HG02642 (cell line): ENCODE data around the gene EFHC1.

Experiments used
- ATAC-seq: cut with Tn5 transposase; IDR thresholded peaks from one replicate; pipeline ENCODE4 v1.9.1; 2021; ENCODE audit warnings: mild to moderate bottlenecking; ENCODE audit not compliant: unreplicated experiment, poor library complexity

EFHC1 gene

DNA sequence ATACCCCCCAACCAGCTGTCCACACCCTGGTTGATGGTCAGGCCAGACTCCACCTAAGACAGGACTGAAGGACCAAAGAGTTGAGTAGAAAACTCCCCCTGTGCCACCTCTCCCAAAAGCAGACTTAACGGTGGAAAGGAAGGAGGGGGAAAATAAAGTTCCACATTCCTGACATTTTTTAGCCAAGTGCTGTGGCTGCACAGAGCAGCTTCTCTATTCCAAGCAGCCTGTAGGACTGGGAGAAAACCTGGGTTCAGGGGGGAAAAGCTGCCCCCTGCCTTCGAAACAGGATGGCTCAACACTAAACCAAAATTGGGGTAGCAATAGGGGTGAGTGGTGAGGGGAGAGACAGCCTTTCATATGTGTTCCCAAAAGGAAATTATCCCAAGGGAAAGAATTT lies 153.2 kb downstream of the EFHC1 start:
- no peak for ATAC-seq
